ENCODE measurements around the gene PPFIBP1.

DNA sequence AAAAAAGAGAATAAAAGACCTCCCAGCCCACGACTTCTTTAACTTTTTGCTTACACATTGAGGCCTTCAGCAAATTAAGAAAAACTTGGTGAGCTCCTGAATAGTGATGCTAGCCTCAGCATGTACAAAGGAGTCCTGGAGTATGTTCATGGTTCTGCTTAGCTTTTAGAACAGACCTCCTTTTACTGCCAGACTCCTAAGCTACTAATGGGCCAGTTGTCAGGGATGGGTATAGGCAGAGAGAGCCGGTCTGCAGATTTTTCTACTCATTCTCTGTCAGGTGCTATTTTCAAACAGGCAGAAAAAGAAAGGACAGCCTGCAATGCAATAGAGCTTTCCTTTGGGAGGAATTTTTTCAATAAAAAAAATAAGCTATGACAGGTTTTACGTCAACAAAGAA, 90.4 kb downstream of the PPFIBP1 start:
- TF ChIP-seq, protein P1, sequence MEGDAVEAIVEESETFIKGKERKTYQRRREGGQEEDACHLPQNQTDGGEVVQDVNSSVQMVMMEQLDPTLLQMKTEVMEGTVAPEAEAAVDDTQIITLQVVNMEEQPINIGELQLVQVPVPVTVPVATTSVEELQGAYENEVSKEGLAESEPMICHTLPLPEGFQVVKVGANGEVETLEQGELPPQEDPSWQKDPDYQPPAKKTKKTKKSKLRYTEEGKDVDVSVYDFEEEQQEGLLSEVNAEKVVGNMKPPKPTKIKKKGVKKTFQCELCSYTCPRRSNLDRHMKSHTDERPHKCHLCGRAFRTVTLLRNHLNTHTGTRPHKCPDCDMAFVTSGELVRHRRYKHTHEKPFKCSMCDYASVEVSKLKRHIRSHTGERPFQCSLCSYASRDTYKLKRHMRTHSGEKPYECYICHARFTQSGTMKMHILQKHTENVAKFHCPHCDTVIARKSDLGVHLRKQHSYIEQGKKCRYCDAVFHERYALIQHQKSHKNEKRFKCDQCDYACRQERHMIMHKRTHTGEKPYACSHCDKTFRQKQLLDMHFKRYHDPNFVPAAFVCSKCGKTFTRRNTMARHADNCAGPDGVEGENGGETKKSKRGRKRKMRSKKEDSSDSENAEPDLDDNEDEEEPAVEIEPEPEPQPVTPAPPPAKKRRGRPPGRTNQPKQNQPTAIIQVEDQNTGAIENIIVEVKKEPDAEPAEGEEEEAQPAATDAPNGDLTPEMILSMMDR (IDR thresholded peaks at IDR 0.05) = no peak
- TF ChIP-seq ZFX (IDR thresholded peaks at IDR 0.05; ENCODE audit: borderline replicate concordance) = no peak

Data from 22Rv1 (cell line).